Activated T-helper 1 cell treated with anti-CD3 and anti-CD28 coated beads, Interleukin-12 subunit alpha, Interleukin-12 subunit beta, Interleukin-2, Interleukin-4 antibody, amounts not matched to agents 30 ng/mL and 10 ng/mL and 1 ng/mL, durations not matched to agents 14 hours and 24 hours and 36 hours (primary cell): ENCODE results near the gene DDIT3. TPM values are rescaled to one million over a fixed set of nuclear protein-coding genes. Genes with fewer than 3 reads are reported as not detected.

ENCODE experiments used
- DNase-seq: peaks from one replicate; pipeline ENCODE4 v3.0.0; 2021; ENCODE audit warnings: low spot score
- H3K27ac Mint-ChIP-seq: one replicate; pipeline ENCODE4 v1.8.0; 2021; ENCODE audit warnings: mild to moderate bottlenecking, mixed read lengths
- H3K27me3 Mint-ChIP-seq: one replicate; pipeline ENCODE4 v1.8.0; 2022; ENCODE audit warnings: mild to moderate bottlenecking, moderate library complexity, mixed read lengths; ENCODE audit not compliant: insufficient read depth
- H3K36me3 Mint-ChIP-seq: one replicate; pipeline ENCODE4 v1.8.0; 2021; ENCODE audit warnings: low read depth, mixed read lengths
- H3K4me1 Mint-ChIP-seq: one replicate; pipeline ENCODE4 v1.8.0; 2021; ENCODE audit warnings: low read depth, mixed read lengths
- H3K4me3 Mint-ChIP-seq: one replicate; pipeline ENCODE4 v1.8.0; 2021; ENCODE audit warnings: mild to moderate bottlenecking, moderate library complexity, mixed read lengths
- H3K9me3 Mint-ChIP-seq: one replicate; pipeline ENCODE4 v1.8.0; 2021; ENCODE audit warnings: mixed read lengths
- intact Hi-C: fragments of 100-400 bp; cut with micrococcal nuclease; formaldehyde crosslinking; loops from one replicate; pipeline ENCODE4 v1.15.1; 2024
- total RNA-seq: library from RNA; stranded (reverse); gene quantifications from 2 replicates; pipeline ENCODE4 v1.2.3, GENCODE V29; 2022

Gene DDIT3
- total RNA-seq, 1 donor from 2014 or later, result 18.1 TPM

- DNase-seq, result no peak
- Mint-ChIP-seq H3K9me3 (no peaks in the 10 kb centered on the region), H3K36me3 (peaks cover 17% of the 10 kb centered on the region), H3K4me1 (peaks cover 36% of the 10 kb centered on the region), H3K27ac (no peak overlapping the region), H3K27me3 (peaks cover 6% of the 10 kb centered on the region), H3K4me3 (no peak overlapping the region)
- intact Hi-C loops, result no loop called here
Observed at GRCh38 chr12:57543581-57543980, 23.3 kb upstream of the DDIT3 start.

- Mint-ChIP-seq H3K27ac (no peak overlapping the region), H3K4me3 (no peak overlapping the region), H3K36me3 (peaks cover 23% of the 10 kb centered on the region), H3K4me1 (peaks cover 31% of the 10 kb centered on the region), H3K9me3 (no peaks in the 10 kb centered on the region), H3K27me3 (no peaks in the 10 kb centered on the region)
- DNase-seq, result no peak
- intact Hi-C loops, result no loop called here
Observed at GRCh38 chr12:57541717-57542116, 21.4 kb upstream of the DDIT3 start.

- peaks cover 21% of the 10 kb centered on the region for H3K36me3 Mint-ChIP-seq
- no peaks in the 10 kb centered on the region for H3K9me3 Mint-ChIP-seq
- H3K27me3 Mint-ChIP-seq, result no peaks in the 10 kb centered on the region
- H3K4me3 Mint-ChIP-seq, result no peak overlapping the region
- DNase-seq, result no peak
- no peak overlapping the region for H3K27ac Mint-ChIP-seq
- H3K4me1 Mint-ChIP-seq, result peaks cover 28% of the 10 kb centered on the region
- intact Hi-C loops, result no loop called here
Observed at GRCh38 chr12:57541001-57541400, 20.7 kb upstream of the DDIT3 start.

GRCh38 chr12:57539134-57539768 lies 18.9 kb upstream of the DDIT3 start:
- Mint-ChIP-seq H3K27me3 (no peaks in the 10 kb centered on the region), H3K9me3 (no peaks in the 10 kb centered on the region), H3K4me3 (no peak overlapping the region), H3K27ac (no peak overlapping the region), H3K36me3 (peaks cover 25% of the 10 kb centered on the region), H3K4me1 (peaks cover 14% of the 10 kb centered on the region)
- intact Hi-C loops, result no loop called here
- DNase-seq, result no peak

- intact Hi-C loops, result no loop called here
- Mint-ChIP-seq H3K27ac (peak overlapping the region; percentile 24), H3K4me1 (peaks cover 5% of the 10 kb centered on the region), H3K4me3 (no peak overlapping the region), H3K36me3 (peaks cover 37% of the 10 kb centered on the region), H3K27me3 (no peaks in the 10 kb centered on the region), H3K9me3 (no peaks in the 10 kb centered on the region)
- DNase-seq, result no peak
Observed at GRCh38 chr12:57536597-57536942, 16.3 kb upstream of the DDIT3 start.

- DNase-seq, result no peak
- Mint-ChIP-seq H3K4me3 (no peak overlapping the region), H3K9me3 (no peaks in the 10 kb centered on the region), H3K27ac (no peak overlapping the region), H3K27me3 (no peaks in the 10 kb centered on the region), H3K36me3 (peaks cover 37% of the 10 kb centered on the region), H3K4me1 (peaks cover 5% of the 10 kb centered on the region)
- intact Hi-C loops, result no loop called here
Observed at GRCh38 chr12:57535764-57536596, 15.7 kb upstream of the DDIT3 start.

GRCh38 chr12:57534991-57535543 lies 14.8 kb upstream of the DDIT3 start:
- intact Hi-C loops, result no loop called here
- Mint-ChIP-seq H3K27ac (no peak overlapping the region), H3K9me3 (no peaks in the 10 kb centered on the region), H3K36me3 (peaks cover 35% of the 10 kb centered on the region), H3K27me3 (no peaks in the 10 kb centered on the region), H3K4me3 (no peak overlapping the region), H3K4me1 (peaks cover 5% of the 10 kb centered on the region)
- DNase-seq, result no peak

- H3K4me3 Mint-ChIP-seq, result no peak overlapping the region
- H3K36me3 Mint-ChIP-seq, result peaks cover 37% of the 10 kb centered on the region
- H3K4me1 Mint-ChIP-seq, result peaks cover 5% of the 10 kb centered on the region
- H3K27me3 Mint-ChIP-seq, result no peaks in the 10 kb centered on the region
- no peaks in the 10 kb centered on the region for H3K9me3 Mint-ChIP-seq
- H3K27ac Mint-ChIP-seq, result no peak overlapping the region
- intact Hi-C loops, result no loop called here
- DNase-seq, result no peak
Observed at GRCh38 chr12:57534250-57534649, 13.9 kb upstream of the DDIT3 start.

GRCh38 chr12:57533108-57533507 lies 12.8 kb upstream of the DDIT3 start:
- DNase-seq, result no peak
- no peak overlapping the region for H3K27ac Mint-ChIP-seq
- no peaks in the 10 kb centered on the region for H3K27me3 Mint-ChIP-seq
- peaks cover 2% of the 10 kb centered on the region for H3K4me1 Mint-ChIP-seq
- no peak overlapping the region for H3K4me3 Mint-ChIP-seq
- H3K9me3 Mint-ChIP-seq, result no peaks in the 10 kb centered on the region
- intact Hi-C loops, result no loop called here
- peaks cover 41% of the 10 kb centered on the region for H3K36me3 Mint-ChIP-seq

GRCh38 chr12:57531836-57532235 lies 11.5 kb upstream of the DDIT3 start:
- Mint-ChIP-seq H3K27ac (no peak overlapping the region), H3K4me1 (no peaks in the 10 kb centered on the region), H3K9me3 (no peaks in the 10 kb centered on the region), H3K4me3 (no peak overlapping the region), H3K27me3 (no peaks in the 10 kb centered on the region), H3K36me3 (peaks cover 45% of the 10 kb centered on the region)
- DNase-seq, result no peak
- intact Hi-C loops, result no loop called here

- peaks cover 48% of the 10 kb centered on the region for H3K36me3 Mint-ChIP-seq
- H3K27ac Mint-ChIP-seq, result no peak overlapping the region
- no peaks in the 10 kb centered on the region for H3K27me3 Mint-ChIP-seq
- no peak for DNase-seq
- H3K4me1 Mint-ChIP-seq, result no peaks in the 10 kb centered on the region
- intact Hi-C loops, result no loop called here
- no peak overlapping the region for H3K4me3 Mint-ChIP-seq
- no peaks in the 10 kb centered on the region for H3K9me3 Mint-ChIP-seq
Observed at GRCh38 chr12:57530396-57531142, 10.3 kb upstream of the DDIT3 start.

GRCh38 chr12:57529831-57530230 lies 9.5 kb upstream of the DDIT3 start:
- no peaks in the 10 kb centered on the region for H3K4me1 Mint-ChIP-seq
- intact Hi-C loops, result no loop called here
- no peaks in the 10 kb centered on the region for H3K9me3 Mint-ChIP-seq
- peaks cover 44% of the 10 kb centered on the region for H3K36me3 Mint-ChIP-seq
- H3K27me3 Mint-ChIP-seq, result no peaks in the 10 kb centered on the region
- no peak for DNase-seq
- no peak overlapping the region for H3K4me3 Mint-ChIP-seq
- no peak overlapping the region for H3K27ac Mint-ChIP-seq
